ENCODE results near the gene ENOX2.

The ENOX2 gene

DNA sequence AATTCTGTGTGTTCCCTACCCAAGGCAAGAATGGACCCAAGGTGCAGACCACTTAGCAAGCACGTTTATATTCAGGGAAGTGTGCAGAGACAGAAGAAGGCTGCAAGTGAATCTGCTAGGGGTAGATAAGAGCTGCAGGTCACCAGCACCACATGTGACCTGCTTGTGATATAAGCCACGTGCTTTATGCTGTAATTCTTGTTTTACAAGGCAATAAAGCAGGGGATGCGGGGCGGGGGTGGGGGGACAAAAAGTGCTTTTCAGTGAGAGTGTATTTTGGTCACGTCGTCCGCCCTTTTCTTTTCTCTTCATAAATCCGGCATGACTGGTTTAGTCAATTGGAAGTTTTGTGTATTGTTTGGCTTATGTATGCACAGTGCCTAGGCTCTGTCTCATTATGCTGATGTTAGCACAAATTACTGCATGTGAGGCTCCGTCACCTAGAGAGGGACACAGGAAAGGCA, 308.5 kb downstream of the ENOX2 start:
- peak in 1 of 2 experiments; percentile 0 for DNase-seq (ENCODE audit: low read depth in 1 of 2, low spot score in 1 of 2)
- in situ Hi-C loops (cut with HindIII; ENCODE audit: low pct_unique_long_range_greater_than_20kb, low sequenced_read_pairs) = no loop called here
- TF ChIP-seq JUND (IDR thresholded peaks at IDR 0.05; ENCODE audit: low read depth) = no peak

GRCh38 chrX:130593911-130594310, 309.1 kb downstream of the ENOX2 start:
- no peak for TF ChIP-seq JUND (IDR thresholded peaks at IDR 0.05; ENCODE audit: low read depth)
- in situ Hi-C loops (cut with HindIII; ENCODE audit: low pct_unique_long_range_greater_than_20kb, low sequenced_read_pairs) = no loop called here
- no peak for DNase-seq (ENCODE audit: low read depth in 1 of 2, low spot score in 1 of 2)

GRCh38 chrX:130592204-130592603, 310.8 kb downstream of the ENOX2 start:
- in situ Hi-C loops (cut with HindIII; ENCODE audit: low pct_unique_long_range_greater_than_20kb, low sequenced_read_pairs) = no loop called here
- no peak for DNase-seq (ENCODE audit: low read depth in 1 of 2, low spot score in 1 of 2)
- no peak for TF ChIP-seq JUND (IDR thresholded peaks at IDR 0.05; ENCODE audit: low read depth)

DNA sequence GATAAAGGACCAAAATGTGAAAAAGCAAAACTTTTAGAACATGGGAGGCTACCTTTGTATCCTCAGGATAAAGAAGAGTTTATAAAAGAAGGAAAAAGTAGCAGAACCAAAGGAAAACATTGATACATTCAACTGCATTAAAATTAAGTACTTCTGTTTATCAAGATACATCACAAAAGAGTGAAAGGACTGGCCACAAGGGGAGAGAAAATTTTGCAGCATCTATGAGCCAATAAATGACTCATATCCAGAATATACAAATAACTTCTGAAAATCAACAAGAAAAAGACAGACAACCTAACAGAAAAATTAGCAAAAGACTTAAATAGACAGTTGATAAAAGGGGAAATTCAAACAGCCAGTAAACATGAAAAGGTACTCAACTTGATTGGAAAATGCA, 324.1 kb downstream of the ENOX2 start:
- no peak for TF ChIP-seq JUND (IDR thresholded peaks at IDR 0.05; ENCODE audit: low read depth)
- DNase-seq (ENCODE audit: low read depth in 1 of 2, low spot score in 1 of 2) = no peak
- in situ Hi-C loops (cut with HindIII; ENCODE audit: low pct_unique_long_range_greater_than_20kb, low sequenced_read_pairs) = no loop called here

- no peak for TF ChIP-seq JUND (IDR thresholded peaks at IDR 0.05; ENCODE audit: low read depth)
- no peak for DNase-seq (ENCODE audit: low read depth in 1 of 2, low spot score in 1 of 2)
- in situ Hi-C loops (cut with HindIII; ENCODE audit: low pct_unique_long_range_greater_than_20kb, low sequenced_read_pairs) = no loop called here
Measured at GRCh38 chrX:130577431-130577830, 325.6 kb downstream of the ENOX2 start.

GRCh38 chrX:130575831-130576389, 327.1 kb downstream of the ENOX2 start:
- no peak for TF ChIP-seq JUND (IDR thresholded peaks at IDR 0.05; ENCODE audit: low read depth)
- DNase-seq (ENCODE audit: low read depth in 1 of 2, low spot score in 1 of 2) = peak; percentile 1 to 22
- in situ Hi-C loops (cut with HindIII; ENCODE audit: low pct_unique_long_range_greater_than_20kb, low sequenced_read_pairs) = no loop called here
